Kidney epithelial cell (primary cell): ENCODE results near the gene FLNC. TPM values are rescaled to one million over a fixed set of nuclear protein-coding genes. Genes with fewer than 3 reads are reported as not detected.

Experiments
- DNase-seq: peaks from one replicate; pipeline ENCODE4 v3.0.0-alpha.2; 2010; ENCODE audit warnings: low read depth
- H3K27me3 ChIP-seq: 2 replicates; pipeline ENCODE4 v1.6.0; 2011; ENCODE audit warnings: low read length; ENCODE audit not compliant: control insufficient read depth, insufficient read depth
- H3K36me3 ChIP-seq: 2 replicates; pipeline ENCODE4 v1.5.1; 2011; ENCODE audit warnings: low read length; ENCODE audit not compliant: control insufficient read depth, insufficient read depth
- H3K4me3 ChIP-seq: 2 replicates; pipeline ENCODE4 v1.5.1; 2011; ENCODE audit warnings: low read depth, mild to moderate bottlenecking, control low read depth, low read length
- CTCF ChIP-seq: IDR thresholded peaks from 2 replicates; pipeline ENCODE4 v1.5.1; 2011; ENCODE audit warnings: mild to moderate bottlenecking, moderate library complexity, low read length, control low read depth, inconsistent platforms; ENCODE audit not compliant: insufficient read depth, poor library complexity, severe bottlenecking
- total RNA-seq: library from RNA; depleted of rRNA; stranded (reverse); fragments of >200 nt; gene quantifications from 2 replicates; pipeline ENCODE4 v1.2.3, GENCODE V29; 2015

Gene FLNC
- total RNA-seq, 1 donor from 2014 or later, result 243 TPM

DNA sequence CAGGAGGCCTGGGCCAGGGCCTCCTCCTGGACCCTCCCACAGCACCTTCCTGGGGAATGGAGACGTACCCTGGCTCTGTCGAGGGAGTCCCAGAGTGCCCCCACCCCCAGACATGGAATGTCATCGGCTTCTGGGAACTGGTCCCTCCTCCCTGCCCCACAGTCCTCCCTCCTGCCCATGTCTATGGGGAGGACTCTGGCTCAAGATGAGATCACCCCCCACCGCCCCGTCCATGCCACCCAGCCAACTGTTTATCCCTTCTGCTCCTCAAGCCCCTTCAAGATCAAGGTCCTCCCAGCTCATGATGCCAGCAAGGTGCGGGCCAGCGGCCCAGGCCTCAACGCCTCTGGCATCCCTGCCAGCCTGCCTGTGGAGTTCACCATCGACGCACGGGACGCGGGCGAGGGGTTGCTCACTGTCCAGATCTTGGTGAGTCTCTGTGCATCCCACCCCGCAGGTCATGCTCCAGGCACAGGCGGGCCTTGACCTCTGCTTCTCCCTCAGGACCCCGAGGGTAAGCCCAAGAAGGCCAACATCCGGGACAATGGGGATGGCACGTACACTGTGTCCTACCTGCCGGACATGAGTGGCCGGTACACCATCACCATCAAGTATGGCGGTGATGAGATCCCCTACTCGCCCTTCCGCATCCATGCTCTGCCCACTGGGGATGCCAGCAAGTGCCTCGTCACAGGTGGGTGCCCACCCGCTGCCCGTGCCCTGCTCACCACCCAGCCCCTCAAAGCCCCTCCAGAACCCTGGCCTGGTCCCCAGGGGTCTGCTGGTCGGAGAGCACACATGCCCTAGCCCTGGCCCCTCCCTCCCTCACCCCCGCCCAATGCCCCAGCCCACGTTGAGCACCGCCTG is 18.3 kb downstream of the FLNC start:
- DNase-seq, result no peak
- no peak for TF ChIP-seq CTCF
- no peak overlapping the region for H3K4me3 ChIP-seq
- no peaks in the 10 kb centered on the region for H3K27me3 ChIP-seq
- peaks cover 3% of the 10 kb centered on the region for H3K36me3 ChIP-seq

- H3K4me3 ChIP-seq, result no peak overlapping the region
- TF ChIP-seq CTCF, result no peak
- H3K36me3 ChIP-seq, result peaks cover 4% of the 10 kb centered on the region
Measured at GRCh38 chr7:128849156-128849515, 18.9 kb downstream of the FLNC start.

GRCh38 chr7:128849804-128850490 is 19.7 kb downstream of the FLNC start:
- Histone ChIP-seq H3K36me3 (peaks cover 7% of the 10 kb centered on the region), H3K4me3 (no peak overlapping the region), H3K27me3 (no peaks in the 10 kb centered on the region)
- TF ChIP-seq CTCF, result no peak
- no peak for DNase-seq

More at GRCh38 chr7:128849156-128849515, 18.9 kb downstream of the FLNC start:
- no peaks in the 10 kb centered on the region for H3K27me3 ChIP-seq
- no peak for DNase-seq

GRCh38 chr7:128852537-128853254 is 22.5 kb downstream of the FLNC start:
- TF ChIP-seq CTCF, result no peak
- Histone ChIP-seq H3K4me3 (no peak overlapping the region), H3K36me3 (peaks cover 6% of the 10 kb centered on the region), H3K27me3 (no peaks in the 10 kb centered on the region)
- no peak for DNase-seq

- no peak for DNase-seq
- Histone ChIP-seq H3K4me3 (no peak overlapping the region), H3K36me3 (peaks cover 6% of the 10 kb centered on the region), H3K27me3 (no peaks in the 10 kb centered on the region)
- TF ChIP-seq CTCF, result no peak
Measured at GRCh38 chr7:128853799-128854198, 23.6 kb downstream of the FLNC start.
